Measurements from ENCODE around the gene PCDH9.

Gene PCDH9

DNA sequence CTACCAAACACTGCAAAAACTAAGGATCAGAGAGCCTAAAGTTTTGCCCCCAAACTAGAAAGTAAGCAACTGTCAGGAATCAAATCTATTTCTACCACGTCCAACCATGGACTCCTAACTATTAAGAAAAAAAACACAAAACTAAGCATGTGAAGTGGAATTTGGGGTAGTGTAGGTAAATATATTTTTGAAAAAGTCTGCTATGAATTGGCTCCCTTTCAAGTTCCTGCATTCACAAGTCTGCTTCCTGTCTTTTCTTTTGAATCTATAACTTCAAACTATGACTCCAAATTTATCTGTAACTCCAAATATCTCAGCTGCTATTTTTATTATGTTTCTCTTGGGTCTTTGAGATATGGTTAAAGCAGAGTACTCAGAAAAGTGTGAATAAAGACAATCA lies 47.0 kb downstream of the PCDH9 start:
- DNase-seq (ENCODE audit: extremely low spot score, insufficient read length, low read depth), result no peak
- FAIRE-seq, result no peak

- FAIRE-seq (no peak), DNase-seq (ENCODE audit: extremely low spot score, insufficient read length, low read depth) (no peak)
These were observed 54.2 kb downstream of the PCDH9 start for GRCh38 chr13:67175836-67176459.

- no peak for FAIRE-seq
These were observed 61.8 kb downstream of the PCDH9 start for GRCh38 chr13:67168384-67168783.

DNA sequence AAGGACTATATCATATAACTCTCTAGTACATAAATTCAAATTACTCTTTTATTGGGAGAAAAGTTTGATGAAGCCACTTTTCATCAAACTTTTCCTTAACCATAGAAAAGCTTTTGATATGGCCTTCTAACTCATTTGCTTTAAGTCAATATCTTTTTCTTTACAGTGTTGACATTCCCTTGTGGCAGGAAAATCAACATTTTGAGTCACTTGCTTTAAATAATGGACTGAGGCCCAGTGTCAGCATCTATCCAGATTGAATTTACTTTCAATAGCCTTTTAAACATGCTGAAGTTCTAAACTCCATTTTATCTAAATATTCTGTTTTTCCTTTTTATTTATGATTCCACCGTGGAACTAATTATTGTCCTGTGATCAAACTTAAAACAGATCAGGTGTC lies 62.7 kb downstream of the PCDH9 start:
- no peak for DNase-seq (ENCODE audit: extremely low spot score, insufficient read length, low read depth)
- no peak for FAIRE-seq

More at GRCh38 chr13:67168384-67168783, 61.8 kb downstream of the PCDH9 start:
- DNase-seq (ENCODE audit: extremely low spot score, insufficient read length, low read depth), result no peak

DNA sequence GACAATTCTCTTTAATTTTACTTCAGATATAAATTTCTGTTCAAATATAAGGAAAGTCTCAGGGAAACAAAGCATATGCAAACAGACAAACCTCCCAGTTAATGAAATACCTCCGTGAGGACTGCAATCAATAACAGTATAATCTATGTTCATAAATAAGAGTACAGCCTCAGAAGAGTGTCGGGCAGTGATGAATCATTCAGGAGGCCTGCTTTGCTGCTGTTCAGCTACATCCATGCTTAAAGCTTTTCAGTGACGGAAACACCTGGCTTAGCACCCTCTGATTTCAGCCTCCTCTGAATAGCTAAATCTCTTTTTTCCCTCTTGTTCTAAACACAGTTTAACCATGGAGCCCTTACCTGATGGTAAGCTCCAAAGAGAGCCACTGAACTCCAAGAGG lies 69.0 kb downstream of the PCDH9 start:
- FAIRE-seq (no peak), DNase-seq (ENCODE audit: extremely low spot score, insufficient read length, low read depth) (no peak)

DNA sequence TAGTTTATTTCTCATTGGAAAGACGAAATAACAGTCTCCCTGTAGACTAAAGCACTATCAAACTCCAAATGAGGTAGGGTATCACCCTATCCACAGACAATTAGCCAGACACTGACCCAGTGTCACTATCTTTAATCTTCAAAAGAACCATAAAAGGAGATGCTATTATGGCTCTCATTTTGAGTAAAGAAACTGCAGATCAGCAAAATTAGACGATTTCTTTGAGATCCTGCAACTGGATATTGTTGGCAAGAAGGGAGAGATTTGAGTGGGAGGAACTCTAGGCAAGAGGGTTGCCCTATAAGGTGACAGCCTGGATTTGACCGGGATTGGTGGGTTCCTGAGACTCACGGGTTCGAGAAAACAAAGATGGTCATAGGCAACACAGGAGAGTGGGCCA lies 71.2 kb downstream of the PCDH9 start:
- no peak for FAIRE-seq
- DNase-seq (ENCODE audit: extremely low spot score, insufficient read length, low read depth), result no peak

DNA sequence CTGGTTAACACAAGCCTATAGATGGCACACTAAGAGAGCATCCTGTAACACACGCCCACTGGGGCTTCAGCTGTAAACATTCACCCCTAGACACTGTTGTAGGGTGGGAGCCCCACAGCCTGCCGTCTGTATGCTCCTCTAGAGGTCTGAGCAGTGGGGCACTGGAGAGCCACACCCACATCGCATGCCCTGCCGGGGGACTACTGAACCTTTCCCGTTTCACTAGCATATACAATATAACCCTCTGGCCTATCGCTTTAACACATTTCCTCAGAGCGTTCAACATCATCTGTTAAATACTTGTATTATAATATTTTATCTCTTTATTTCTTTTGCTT lies 73.4 kb downstream of the PCDH9 start:
- FAIRE-seq (no peak), DNase-seq (ENCODE audit: extremely low spot score, insufficient read length, low read depth) (no peak)

GRCh38 chr13:67155898-67156722 lies 74.0 kb downstream of the PCDH9 start:
- DNase-seq (ENCODE audit: extremely low spot score, insufficient read length, low read depth) (no peak), FAIRE-seq (no peak)

- FAIRE-seq (no peak), DNase-seq (ENCODE audit: extremely low spot score, insufficient read length, low read depth) (no peak)
These were observed 78.1 kb downstream of the PCDH9 start for GRCh38 chr13:67152085-67152484.

- FAIRE-seq (no peak), DNase-seq (ENCODE audit: extremely low spot score, insufficient read length, low read depth) (no peak)
These were observed 78.5 kb downstream of the PCDH9 start for GRCh38 chr13:67151652-67152051.

GRCh38 chr13:67150608-67151007 lies 79.5 kb downstream of the PCDH9 start:
- FAIRE-seq (no peak), DNase-seq (ENCODE audit: extremely low spot score, insufficient read length, low read depth) (no peak)

GRCh38 chr13:67148161-67148571 lies 82.0 kb downstream of the PCDH9 start:
- no peak for FAIRE-seq
- no peak for DNase-seq (ENCODE audit: extremely low spot score, insufficient read length, low read depth)

GRCh38 chr13:67147342-67148133 lies 82.6 kb downstream of the PCDH9 start:
- FAIRE-seq (no peak), DNase-seq (ENCODE audit: extremely low spot score, insufficient read length, low read depth) (no peak)

- no peak for DNase-seq (ENCODE audit: extremely low spot score, insufficient read length, low read depth)
- FAIRE-seq, result no peak
These were observed 83.5 kb downstream of the PCDH9 start for GRCh38 chr13:67146523-67147130.

DNA sequence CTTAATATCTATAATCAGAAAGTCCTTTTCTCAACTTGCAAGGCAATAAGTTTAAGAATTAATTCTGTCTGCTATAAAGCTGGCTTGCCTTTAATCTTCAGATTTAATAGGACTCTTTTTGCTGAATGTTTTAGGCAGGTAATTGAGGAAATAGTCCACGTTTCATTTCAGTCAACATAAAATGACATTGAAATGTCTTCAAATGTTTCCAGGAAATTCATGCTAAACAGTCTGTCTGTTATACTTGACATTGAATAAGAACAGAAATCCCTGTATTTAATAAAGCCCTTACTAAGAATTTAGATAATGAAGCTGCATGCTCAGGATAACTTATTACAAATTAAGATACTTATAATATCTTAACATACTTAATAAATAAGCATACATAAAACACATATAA lies 84.2 kb downstream of the PCDH9 start:
- no peak for DNase-seq (ENCODE audit: extremely low spot score, insufficient read length, low read depth)
- no peak for FAIRE-seq

DNA sequence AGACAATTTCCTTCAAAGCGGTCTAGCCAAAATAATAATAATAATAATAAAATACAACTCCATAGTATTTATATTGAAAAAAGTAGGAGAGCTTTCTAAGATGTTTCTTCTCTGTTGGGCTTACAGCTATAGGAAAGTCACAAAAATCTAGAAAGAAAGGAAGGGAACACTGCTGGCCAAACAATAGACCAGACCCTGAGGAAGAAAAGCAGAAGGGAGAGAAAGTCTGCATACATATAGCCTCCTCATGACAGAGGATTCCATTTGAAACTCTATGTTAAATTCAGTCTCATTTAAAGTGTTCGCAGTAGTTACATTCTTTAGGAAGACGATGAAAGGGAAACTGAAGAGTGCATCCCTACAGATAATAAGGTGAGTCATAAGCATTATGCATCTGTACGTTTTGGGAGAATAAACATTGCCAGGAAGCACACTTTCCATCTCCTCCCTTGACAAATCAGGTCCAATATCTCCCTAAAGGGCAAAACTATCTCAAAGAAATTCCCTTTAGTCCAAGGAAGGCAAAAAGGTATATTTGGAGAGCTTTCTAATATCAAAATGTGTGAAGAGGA lies 86.5 kb downstream of the PCDH9 start:
- FAIRE-seq (no peak), DNase-seq (ENCODE audit: extremely low spot score, insufficient read length, low read depth) (no peak)

DNA sequence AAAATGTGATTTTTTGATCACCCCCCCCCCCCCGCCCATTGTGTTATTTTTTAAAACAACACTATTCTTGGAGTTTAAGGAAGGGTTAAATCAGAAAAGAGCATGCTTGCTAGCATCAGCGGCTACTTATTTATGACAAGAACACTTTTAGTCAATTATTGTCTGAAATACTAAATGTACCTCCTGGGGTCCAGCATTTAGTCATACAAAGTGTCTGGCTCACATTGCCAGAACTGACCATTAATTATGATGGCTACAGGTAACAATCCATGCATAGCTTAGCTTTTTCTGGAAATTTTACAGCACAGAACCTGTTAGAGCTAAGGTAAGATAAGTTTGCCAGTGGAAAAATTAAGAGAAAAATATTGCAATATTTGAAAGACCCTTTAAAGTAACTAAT lies 90.1 kb downstream of the PCDH9 start:
- DNase-seq (ENCODE audit: extremely low spot score, insufficient read length, low read depth), result no peak
- FAIRE-seq, result no peak

DNA sequence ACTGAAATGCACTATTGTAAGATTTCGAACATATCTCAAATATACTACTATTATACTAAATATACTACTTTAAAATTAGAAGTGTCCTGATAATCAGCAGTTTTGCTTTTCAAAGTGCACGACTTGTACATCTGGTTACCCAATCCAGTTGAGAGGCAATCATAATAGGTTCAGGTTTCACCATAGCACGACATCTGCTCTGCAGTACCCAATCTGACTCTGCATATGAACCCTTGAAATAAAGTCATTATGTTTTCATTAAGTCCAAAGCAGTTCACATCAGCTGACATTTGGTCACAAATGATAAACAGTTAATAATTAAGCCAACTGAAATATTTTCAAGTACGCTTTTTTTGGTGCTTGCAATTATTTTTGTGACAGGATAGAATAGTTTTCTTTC lies 90.6 kb downstream of the PCDH9 start:
- DNase-seq (ENCODE audit: extremely low spot score, insufficient read length, low read depth) (no peak), FAIRE-seq (no peak)

GRCh38 chr13:67138970-67139369 lies 91.2 kb downstream of the PCDH9 start:
- DNase-seq (ENCODE audit: extremely low spot score, insufficient read length, low read depth) (no peak), FAIRE-seq (no peak)

DNA sequence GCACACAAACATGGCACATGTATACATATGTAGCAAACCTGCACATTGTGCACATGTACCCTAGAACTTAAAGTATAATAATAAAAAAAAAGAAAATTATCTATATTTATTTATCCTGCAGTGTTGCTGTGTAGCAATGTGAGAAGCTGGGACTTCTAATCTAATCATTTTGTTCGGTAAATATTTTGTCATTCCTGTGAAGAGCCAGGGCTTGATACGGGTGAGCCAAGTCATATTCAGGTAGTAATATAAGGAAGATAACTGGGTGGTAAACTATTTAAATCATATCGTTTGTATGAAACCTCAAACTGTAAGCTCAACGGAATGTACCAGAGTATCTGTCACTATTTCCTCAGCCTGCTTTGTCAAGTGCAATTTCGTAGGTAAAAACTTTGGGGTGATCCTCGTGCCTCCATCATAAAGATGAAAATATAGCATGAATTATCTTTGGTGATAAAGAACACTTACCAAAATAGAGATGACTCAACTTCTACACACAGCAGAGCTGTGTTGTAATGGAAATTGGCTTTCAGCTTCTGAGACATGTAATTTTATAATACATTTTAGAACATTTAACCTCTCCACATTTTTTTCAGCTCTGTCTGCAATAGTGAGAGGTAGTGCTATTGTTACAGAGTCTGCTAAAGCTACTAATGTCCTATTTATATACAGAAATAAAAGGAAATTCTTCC lies 92.9 kb downstream of the PCDH9 start:
- FAIRE-seq (no peak), DNase-seq (ENCODE audit: extremely low spot score, insufficient read length, low read depth) (no peak)

Measured in GM18507 (cell line).